Rectal smooth muscle tissue (tissue), 1 donor: ENCODE results near the gene TP53TG3.
"Not testable (repeated sequence)": the region's sequence is repeated elsewhere in the genome, so short reads cannot be mapped to it uniquely, and the experiment has no call there.

Experiments
- H3K27ac ChIP-seq: one replicate; pipeline ENCODE4 v1.7.0; 2013; ENCODE audit warnings: low read depth, low read length, inconsistent platforms
- H3K27me3 ChIP-seq: one replicate; pipeline ENCODE4 v1.7.0; 2013; ENCODE audit warnings: low read length; ENCODE audit not compliant: control insufficient read depth, insufficient read depth
- H3K36me3 ChIP-seq: one replicate; pipeline ENCODE4 v1.7.0; 2013; ENCODE audit warnings: low read length; ENCODE audit not compliant: control insufficient read depth, insufficient read depth
- H3K4me1 ChIP-seq: one replicate; pipeline ENCODE4 v1.7.0; 2013; ENCODE audit warnings: low read length; ENCODE audit not compliant: control insufficient read depth, insufficient read depth
- H3K4me3 ChIP-seq: one replicate; pipeline ENCODE4 v1.7.0; 2013; ENCODE audit warnings: low read length
- H3K9ac ChIP-seq: one replicate; pipeline ENCODE4 v1.7.0; 2013; ENCODE audit warnings: low read length

Gene TP53TG3, protein sequence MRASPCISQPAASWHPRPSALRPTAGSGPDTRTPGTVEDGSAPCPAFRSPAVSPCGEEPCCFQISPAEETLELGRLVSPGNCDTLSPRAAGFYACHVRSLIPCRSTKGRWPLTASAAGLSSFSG

DNA sequence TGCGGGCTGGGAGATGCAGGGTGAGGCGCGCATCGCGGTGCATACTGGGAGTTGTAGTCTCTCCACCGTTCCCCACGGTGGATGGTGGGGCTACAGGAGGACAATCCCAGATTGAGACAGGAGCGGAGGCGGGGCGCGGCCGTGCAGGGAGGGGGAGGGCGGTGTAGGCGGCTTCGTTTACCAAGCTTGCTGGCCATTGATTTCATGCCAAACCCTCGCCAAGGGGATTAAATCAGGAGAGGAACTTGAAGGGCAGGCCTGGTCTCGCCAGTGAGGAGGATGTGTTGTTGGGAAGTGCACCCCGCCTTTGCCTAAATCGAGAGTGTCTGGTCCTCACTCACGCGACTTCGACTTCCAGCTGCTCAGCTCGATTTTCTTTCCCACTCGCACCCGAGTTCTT lies at the start of gene TP53TG3:
TSS of gene TP53TG3 (minus strand) at position 101 of the 400 bp plus-strand sequence. CDS start at position 33, 68 bp downstream.
- not testable (repeated sequence) for H3K36me3 ChIP-seq, H3K27ac ChIP-seq, H3K9ac ChIP-seq, H3K4me1 ChIP-seq, H3K4me3 ChIP-seq, H3K27me3 ChIP-seq

DNA sequence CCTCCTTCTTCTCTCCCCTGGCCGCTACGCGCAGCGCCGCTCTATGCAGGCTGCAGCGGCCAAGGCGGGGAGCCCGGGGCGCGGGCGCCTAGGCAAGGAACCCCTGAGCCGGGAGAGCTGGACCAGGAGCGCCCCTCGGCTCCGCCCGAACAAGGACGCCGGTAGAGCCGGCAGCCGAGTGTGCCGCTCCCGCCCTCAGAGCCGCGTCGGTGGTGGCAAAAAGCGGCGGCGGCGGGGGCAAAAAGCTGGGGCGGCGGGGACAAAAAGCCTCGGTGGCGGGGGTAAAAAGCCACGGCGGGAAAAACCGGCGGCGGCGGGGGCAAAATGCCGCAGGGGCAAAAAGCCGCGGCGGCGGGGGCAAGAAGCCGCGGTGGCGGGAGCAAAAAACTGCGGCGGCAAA lies 25.1 kb downstream of the TP53TG3 start:
- H3K4me1 ChIP-seq, H3K9ac ChIP-seq, H3K27me3 ChIP-seq, H3K4me3 ChIP-seq, H3K27ac ChIP-seq, H3K36me3 ChIP-seq: not testable (repeated sequence)

DNA sequence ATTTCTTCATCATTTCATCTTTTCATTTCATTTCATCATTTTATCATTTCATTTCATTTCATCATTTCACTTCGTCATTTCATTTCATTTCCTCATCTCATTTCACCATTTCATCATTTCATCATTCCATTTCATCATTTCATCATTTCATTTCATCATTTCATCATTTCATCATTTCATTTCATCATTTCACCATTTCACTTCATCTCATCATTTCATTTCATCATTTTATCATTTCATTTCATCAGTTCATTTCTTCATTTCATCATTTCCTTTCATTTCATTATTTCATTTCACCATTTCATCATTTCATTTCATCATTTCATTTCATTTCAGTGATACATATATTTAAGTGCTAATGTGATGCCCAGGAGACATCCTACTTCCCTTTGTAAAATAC lies 28.4 kb downstream of the TP53TG3 start:
- not testable (repeated sequence) for H3K36me3 ChIP-seq, H3K27ac ChIP-seq, H3K27me3 ChIP-seq, H3K9ac ChIP-seq, H3K4me3 ChIP-seq, H3K4me1 ChIP-seq

DNA sequence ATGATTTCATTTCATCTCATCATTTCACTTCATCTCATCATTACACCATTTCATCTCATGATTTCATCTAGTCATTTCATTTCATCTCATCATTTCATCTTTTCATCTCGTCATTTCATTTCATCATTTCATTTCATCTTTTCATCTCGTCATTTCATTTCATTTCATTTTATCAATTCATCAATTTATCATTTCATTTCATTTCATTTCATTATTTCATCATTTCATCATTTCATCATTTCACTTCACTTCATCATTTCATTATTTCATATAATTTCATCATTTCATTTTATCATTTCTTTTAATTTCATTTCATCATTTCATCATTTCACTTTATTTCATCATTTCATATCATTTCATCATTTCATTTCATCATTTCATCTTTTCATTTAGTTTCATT lies 29.2 kb downstream of the TP53TG3 start:
- H3K4me1 ChIP-seq, H3K27me3 ChIP-seq, H3K36me3 ChIP-seq, H3K4me3 ChIP-seq, H3K27ac ChIP-seq, H3K9ac ChIP-seq: not testable (repeated sequence)

DNA sequence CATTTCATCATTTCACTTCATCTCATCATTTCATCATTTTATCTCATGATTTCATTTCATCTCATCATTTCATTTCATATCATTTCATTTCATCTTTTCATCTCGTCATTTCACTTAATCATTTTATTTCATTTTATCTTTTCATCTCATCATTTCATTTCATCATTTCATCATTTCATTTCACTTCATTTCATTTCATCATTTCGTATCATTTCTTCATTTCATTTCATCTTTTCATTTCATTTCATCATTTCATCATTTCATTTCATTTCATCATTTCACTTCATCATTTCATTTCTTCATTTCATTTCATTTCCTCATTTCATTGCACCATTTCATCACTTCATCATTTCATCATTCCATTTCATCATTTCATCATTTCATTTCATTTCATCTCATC lies 29.8 kb downstream of the TP53TG3 start:
- not testable (repeated sequence) for H3K36me3 ChIP-seq, H3K4me3 ChIP-seq, H3K27me3 ChIP-seq, H3K9ac ChIP-seq, H3K27ac ChIP-seq, H3K4me1 ChIP-seq

DNA sequence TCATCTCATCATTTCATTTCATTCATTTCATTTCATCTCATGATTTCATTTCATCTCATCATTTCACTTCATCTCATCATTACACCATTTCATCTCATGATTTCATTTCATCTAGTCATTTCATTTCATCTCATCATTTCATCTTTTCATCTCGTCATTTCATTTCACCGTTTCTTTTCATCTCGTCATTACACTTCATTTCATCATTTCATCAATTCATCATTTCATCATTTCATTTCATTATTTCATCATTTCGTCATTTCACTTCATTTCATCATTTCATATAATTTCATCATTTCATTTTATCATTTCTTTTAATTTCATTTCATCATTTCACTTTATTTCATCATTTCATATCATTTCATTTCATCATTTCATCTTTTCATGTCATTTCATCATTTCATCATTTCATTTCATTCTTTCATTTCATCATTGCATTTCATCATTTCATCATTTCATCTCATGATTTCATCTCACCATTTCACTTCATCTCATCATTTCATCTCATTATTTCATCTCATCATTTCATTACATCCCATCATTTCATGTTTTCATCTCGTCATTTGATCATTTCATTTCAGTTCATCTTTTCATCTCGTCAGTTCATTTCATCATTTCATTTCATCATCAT lies 30.6 kb downstream of the TP53TG3 start:
- not testable (repeated sequence) for H3K27ac ChIP-seq, H3K4me3 ChIP-seq, H3K36me3 ChIP-seq, H3K9ac ChIP-seq, H3K27me3 ChIP-seq, H3K4me1 ChIP-seq

DNA sequence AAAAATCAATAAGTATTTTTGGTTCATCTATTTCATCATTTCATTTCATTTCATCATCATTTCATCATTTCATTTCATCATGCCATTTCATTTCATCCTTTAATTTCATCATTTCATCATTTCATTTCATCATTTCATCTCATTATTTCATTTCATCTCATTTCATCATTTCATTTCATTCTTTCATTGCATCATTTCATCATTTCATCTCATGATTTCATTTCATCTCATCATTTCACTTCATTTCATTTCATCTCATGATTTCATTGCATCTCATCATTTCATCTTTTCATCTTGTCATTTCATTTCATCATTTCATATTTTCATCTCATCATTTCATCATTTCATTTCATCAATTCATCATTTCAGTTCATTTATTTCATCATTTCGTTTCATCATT lies 31.2 kb downstream of the TP53TG3 start:
- not testable (repeated sequence) for H3K27ac ChIP-seq, H3K27me3 ChIP-seq

DNA sequence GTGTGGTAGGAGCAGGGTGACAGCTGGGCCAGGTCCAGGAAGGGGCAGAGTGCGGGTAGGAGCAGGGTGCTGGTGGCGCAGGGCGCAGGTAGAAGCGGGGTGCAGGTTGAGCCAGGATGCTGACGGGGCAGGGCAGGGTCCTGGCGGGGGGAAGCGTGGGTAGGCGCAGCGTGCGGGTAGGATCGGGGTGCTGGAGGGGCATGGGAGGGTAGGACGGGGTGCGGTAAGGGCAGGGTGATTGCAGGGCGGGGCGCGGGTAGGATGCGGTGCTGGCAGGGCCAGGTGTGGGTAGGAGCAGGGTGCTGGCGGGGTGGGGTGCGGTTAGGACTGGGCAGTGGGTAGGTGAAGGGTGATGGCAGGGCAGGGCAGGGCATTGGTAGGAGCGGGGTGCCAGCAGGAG lies 38.4 kb downstream of the TP53TG3 start:
- not testable (repeated sequence) for H3K27me3 ChIP-seq, H3K27ac ChIP-seq, H3K36me3 ChIP-seq, H3K4me3 ChIP-seq, H3K9ac ChIP-seq, H3K4me1 ChIP-seq

More for the DNA sequence above, 31.2 kb downstream of the TP53TG3 start:
- not testable (repeated sequence) for H3K4me3 ChIP-seq, H3K36me3 ChIP-seq, H3K9ac ChIP-seq, H3K4me1 ChIP-seq

DNA sequence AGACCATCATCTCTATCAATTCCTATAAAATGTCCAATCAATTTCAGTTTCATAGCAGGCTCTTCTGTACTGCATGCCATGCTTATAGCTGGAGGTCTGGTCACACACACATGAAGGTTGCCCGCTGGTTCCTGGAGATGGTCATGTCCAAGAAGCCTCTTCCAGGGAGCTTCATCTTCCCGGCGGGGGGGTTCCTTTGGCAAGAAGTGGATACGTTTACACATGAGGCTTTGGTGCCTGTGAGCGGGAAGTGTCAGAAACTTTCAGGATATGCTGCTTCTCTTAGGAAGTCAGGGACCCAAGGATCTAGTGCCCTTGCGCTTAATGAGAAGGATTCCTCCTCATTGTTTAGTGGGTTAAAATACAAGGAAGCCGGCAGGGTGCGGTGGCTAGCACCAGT lies 43.9 kb downstream of the TP53TG3 start:
- not testable (repeated sequence) for H3K27ac ChIP-seq, H3K27me3 ChIP-seq, H3K36me3 ChIP-seq, H3K4me3 ChIP-seq, H3K4me1 ChIP-seq, H3K9ac ChIP-seq
